ENCODE measurements around the gene ATP13A3.

- TF ChIP-seq BACH1 (IDR thresholded peaks at IDR 0.05; ENCODE audit: borderline replicate concordance) (no peak), ETV6 (conservative IDR thresholded peaks at IDR 0.05 in 1 of 2, IDR thresholded peaks at IDR 0.05 in 1 of 2; ENCODE audit: borderline replicate concordance in 1 of 2, low read depth in 1 of 2) (no peak), NKRF (conservative IDR thresholded peaks at IDR 0.05) (no peak), CREB1 (IDR thresholded peaks at IDR 0.05; ENCODE audit: low read depth) (no peak), RAD21 (IDR thresholded peaks at IDR 0.05; ENCODE audit: insufficient read depth, low read depth, low read length) (no peak)
Observed at GRCh38 chr3:194395778-194396538, 90.8 kb downstream of the ATP13A3 start.
